Measurements from ENCODE around the gene PLXNA4. TPM values are rescaled to one million over a fixed set of nuclear protein-coding genes. Genes with fewer than 3 reads are reported as not detected.

The PLXNA4 gene
- total and polyA plus RNA-seq, 3 donors from 2014 or later: 3.4 to 5.5 (median 3.8) TPM

DNA sequence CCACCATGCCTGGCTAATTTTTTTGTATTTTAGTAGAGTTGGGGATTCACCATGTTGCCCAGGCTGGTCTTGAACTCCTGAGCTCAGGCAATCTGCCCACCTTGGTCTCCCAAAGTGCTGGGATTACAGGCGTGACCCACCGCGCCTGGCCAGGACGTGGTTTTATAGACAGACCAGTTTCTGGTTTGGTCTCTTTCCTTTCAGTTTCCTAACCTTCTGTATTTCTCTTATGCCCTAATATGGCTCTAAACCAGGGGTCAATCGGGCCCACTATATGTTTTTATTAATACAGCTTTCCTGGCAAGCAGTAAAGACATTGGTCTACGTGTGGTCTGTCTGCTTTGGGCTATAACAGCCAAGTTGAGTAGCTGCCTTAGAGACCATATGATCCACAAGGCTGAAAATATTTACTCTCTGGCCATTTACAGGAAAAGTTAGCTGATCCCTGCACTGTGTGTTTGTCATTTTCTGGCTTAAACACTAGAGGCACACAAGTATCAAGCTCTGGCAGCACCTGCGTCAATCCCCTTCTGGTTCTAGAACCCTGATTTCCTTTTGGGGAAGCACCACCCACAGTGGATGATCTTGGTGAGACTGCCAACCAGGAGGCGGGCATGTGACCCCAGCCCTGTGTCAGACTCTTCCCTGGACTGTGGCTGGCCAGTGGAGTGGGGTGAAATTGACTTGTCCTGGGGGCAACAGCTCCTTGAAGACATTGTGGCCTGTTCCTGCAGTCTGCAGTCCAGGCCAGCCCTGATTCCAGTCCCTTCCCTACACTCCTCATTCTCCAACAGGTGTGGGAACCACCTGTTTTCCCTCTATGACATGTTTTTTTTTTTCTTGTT, 497.2 kb downstream of the PLXNA4 start:
- 89 to 92% methylated on average over 8 of the region's 8 CpGs for WGBS, 2 donors
- no peak overlapping the region for H3K27ac ChIP-seq
- no peak for DNase-seq
- intact Hi-C loops (cut with DNase I; ENCODE audit: low total_unique reads): no loop called here
- H3K4me3 ChIP-seq: no peak overlapping the region
- H3K36me3 ChIP-seq (ENCODE audit: low read depth, missing control alignments): no peaks in the 10 kb centered on the region
- TF ChIP-seq, protein P1, sequence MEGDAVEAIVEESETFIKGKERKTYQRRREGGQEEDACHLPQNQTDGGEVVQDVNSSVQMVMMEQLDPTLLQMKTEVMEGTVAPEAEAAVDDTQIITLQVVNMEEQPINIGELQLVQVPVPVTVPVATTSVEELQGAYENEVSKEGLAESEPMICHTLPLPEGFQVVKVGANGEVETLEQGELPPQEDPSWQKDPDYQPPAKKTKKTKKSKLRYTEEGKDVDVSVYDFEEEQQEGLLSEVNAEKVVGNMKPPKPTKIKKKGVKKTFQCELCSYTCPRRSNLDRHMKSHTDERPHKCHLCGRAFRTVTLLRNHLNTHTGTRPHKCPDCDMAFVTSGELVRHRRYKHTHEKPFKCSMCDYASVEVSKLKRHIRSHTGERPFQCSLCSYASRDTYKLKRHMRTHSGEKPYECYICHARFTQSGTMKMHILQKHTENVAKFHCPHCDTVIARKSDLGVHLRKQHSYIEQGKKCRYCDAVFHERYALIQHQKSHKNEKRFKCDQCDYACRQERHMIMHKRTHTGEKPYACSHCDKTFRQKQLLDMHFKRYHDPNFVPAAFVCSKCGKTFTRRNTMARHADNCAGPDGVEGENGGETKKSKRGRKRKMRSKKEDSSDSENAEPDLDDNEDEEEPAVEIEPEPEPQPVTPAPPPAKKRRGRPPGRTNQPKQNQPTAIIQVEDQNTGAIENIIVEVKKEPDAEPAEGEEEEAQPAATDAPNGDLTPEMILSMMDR (IDR thresholded peaks at IDR 0.05): no peak
- TF ChIP-seq POLR2A (IDR thresholded peaks at IDR 0.05): no peak
- no peaks in the 10 kb centered on the region for H3K9me3 ChIP-seq
- H3K4me1 ChIP-seq: no peaks in the 10 kb centered on the region
- H3K27me3 ChIP-seq: no peaks in the 10 kb centered on the region

DNA sequence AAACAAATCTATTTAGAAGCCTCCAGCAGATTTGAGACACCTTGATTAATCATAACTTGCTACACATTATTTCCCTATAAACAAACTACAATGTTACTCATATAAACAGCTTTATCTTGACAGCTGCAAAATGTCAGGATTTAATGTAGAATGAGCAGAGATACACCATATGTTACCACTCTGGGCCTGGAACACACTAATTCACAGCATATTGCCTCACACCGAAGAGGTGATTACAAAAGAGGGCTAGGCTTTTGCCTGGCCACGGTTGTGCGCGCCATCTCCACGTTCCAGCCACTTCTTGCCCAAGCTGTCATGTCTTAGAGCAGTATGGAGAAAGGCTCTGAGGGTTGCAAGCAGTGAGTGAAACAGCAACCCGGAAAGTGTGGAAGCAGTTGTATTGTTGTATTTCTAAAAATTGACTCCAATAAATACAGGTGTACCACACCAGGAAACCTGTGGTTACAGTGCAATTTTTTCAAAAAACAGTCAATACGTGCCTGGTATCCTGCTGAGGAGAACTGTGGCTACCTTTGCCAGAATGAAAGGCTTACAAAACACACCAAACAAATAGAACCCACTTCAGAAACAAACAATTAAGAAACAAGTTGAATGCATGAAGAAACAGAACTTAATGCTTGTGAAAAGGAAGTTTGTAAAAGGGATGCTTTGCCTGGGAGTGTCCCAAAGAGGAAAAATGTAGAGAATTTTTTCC, 498.1 kb downstream of the PLXNA4 start:
- TF ChIP-seq POLR2A (IDR thresholded peaks at IDR 0.05): no peak
- TF ChIP-seq, protein P1 (IDR thresholded peaks at IDR 0.05): no peak
- Histone ChIP-seq H3K36me3 (ENCODE audit: low read depth, missing control alignments) (no peaks in the 10 kb centered on the region), H3K4me3 (no peak overlapping the region), H3K9me3 (no peaks in the 10 kb centered on the region), H3K27ac (no peak overlapping the region), H3K4me1 (no peaks in the 10 kb centered on the region), H3K27me3 (no peaks in the 10 kb centered on the region)
- WGBS, 2 donors: 87 to 95% methylated on average over 7 of the region's 7 CpGs
- no peak for DNase-seq
- intact Hi-C loops (cut with DNase I; ENCODE audit: low total_unique reads): no loop called here

DNA sequence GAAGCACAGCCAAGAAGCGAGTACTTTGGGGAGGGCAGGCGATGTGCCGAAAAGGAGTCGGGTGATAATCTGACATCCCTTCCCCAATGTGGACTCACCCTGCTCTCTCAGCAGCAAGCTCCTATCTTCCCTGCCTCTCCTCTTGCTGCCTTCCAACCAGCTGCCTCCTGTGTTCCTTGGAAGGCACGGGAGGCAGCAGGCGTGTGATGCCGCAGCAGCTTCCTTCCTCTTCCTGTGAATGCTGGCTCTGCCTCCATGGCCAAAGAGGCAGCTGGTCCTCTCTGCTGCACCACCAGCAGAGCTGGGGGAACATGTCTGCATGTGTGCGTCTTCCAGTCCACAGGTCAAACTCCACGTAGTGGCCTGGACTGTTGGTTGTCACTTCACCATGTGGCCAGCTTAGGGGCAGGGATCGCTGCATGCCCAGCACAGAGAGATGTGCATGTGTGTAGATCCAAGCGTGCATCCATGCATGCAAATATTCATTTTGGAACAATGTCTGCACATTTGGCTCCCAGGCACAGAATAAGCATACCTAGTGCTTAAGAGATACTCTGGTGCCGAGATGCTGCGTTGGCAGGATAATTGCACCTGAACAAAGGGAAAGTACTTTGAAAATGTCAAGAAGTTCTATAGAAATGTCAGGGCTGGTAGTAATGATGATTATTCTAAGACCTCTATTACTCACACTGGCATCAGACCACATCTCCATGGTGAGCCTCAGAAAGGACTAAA, 499.8 kb downstream of the PLXNA4 start:
- Histone ChIP-seq H3K9me3 (no peaks in the 10 kb centered on the region), H3K4me3 (no peak overlapping the region), H3K27me3 (no peaks in the 10 kb centered on the region), H3K4me1 (no peaks in the 10 kb centered on the region), H3K27ac (no peak overlapping the region), H3K36me3 (ENCODE audit: low read depth, missing control alignments) (no peaks in the 10 kb centered on the region)
- 71 to 73% methylated on average over 13 of the region's 13 CpGs for WGBS, 2 donors
- DNase-seq: no peak
- TF ChIP-seq, protein P1 (IDR thresholded peaks at IDR 0.05): no peak
- no peak for TF ChIP-seq POLR2A (IDR thresholded peaks at IDR 0.05)
- intact Hi-C loops (cut with DNase I; ENCODE audit: low total_unique reads): no loop called here

DNA sequence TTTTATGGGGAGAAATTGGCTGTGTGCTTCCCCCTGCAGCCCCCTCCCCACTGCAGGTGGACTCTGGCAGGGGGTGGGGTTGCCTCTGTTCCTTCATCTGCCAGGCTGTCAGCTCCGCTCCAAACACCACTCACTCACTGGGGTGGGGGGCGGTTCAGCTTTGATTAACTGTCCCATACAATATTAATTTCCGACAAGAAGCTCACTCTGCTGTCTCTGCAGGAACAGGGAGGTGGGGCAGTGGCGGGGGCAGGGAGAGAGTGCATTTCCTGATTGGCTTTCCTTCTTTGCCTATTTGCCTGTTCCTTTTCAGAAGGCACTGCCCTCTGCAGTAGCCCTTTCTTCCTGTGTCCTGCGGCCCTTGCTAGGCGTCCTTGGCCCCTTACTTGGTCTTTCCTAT, 500.8 kb downstream of the PLXNA4 start:
- no peak for DNase-seq
- Histone ChIP-seq H3K27me3 (no peaks in the 10 kb centered on the region), H3K4me1 (no peaks in the 10 kb centered on the region), H3K36me3 (ENCODE audit: low read depth, missing control alignments) (no peaks in the 10 kb centered on the region), H3K4me3 (no peak overlapping the region), H3K27ac (no peak overlapping the region), H3K9me3 (no peaks in the 10 kb centered on the region)
- intact Hi-C loops (cut with DNase I; ENCODE audit: low total_unique reads): no loop called here
- 78 to 80% methylated on average over 6 of the region's 6 CpGs for WGBS, 2 donors
- TF ChIP-seq, protein P1 (IDR thresholded peaks at IDR 0.05): no peak
- TF ChIP-seq POLR2A (IDR thresholded peaks at IDR 0.05): no peak
